ENCODE results near the gene FZD10. TPM values are rescaled to one million over a fixed set of nuclear protein-coding genes. Genes with fewer than 3 reads are reported as not detected.

The FZD10 gene
- total RNA-seq, 1 donor: not detected

DNA sequence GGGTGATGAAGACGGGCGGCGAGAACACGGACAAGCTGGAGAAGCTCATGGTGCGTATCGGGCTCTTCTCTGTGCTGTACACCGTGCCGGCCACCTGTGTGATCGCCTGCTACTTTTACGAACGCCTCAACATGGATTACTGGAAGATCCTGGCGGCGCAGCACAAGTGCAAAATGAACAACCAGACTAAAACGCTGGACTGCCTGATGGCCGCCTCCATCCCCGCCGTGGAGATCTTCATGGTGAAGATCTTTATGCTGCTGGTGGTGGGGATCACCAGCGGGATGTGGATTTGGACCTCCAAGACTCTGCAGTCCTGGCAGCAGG lies 1.9 kb downstream of the FZD10 start:
- DNase-seq (ENCODE audit: low read depth): no peak
- TF ChIP-seq, protein P1, sequence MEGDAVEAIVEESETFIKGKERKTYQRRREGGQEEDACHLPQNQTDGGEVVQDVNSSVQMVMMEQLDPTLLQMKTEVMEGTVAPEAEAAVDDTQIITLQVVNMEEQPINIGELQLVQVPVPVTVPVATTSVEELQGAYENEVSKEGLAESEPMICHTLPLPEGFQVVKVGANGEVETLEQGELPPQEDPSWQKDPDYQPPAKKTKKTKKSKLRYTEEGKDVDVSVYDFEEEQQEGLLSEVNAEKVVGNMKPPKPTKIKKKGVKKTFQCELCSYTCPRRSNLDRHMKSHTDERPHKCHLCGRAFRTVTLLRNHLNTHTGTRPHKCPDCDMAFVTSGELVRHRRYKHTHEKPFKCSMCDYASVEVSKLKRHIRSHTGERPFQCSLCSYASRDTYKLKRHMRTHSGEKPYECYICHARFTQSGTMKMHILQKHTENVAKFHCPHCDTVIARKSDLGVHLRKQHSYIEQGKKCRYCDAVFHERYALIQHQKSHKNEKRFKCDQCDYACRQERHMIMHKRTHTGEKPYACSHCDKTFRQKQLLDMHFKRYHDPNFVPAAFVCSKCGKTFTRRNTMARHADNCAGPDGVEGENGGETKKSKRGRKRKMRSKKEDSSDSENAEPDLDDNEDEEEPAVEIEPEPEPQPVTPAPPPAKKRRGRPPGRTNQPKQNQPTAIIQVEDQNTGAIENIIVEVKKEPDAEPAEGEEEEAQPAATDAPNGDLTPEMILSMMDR (IDR thresholded peaks at IDR 0.05; ENCODE audit: insufficient read depth, low read depth, low read length): no peak
- no peak overlapping the region for H3K4me3 ChIP-seq (ENCODE audit: low read depth, low read length)

DNA sequence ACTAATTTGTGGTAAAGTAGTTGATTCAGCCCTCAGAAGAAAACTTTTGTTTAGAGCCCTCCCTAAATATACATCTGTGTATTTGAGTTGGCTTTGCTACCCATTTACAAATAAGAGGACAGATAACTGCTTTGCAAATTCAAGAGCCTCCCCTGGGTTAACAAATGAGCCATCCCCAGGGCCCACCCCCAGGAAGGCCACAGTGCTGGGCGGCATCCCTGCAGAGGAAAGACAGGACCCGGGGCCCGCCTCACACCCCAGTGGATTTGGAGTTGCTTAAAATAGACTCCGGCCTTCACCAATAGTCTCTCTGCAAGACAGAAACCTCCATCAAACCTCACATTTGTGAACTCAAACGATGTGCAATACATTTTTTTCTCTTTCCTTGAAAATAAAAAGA lies 2.7 kb downstream of the FZD10 start:
- H3K4me3 ChIP-seq (ENCODE audit: low read depth, low read length): no peak overlapping the region
- TF ChIP-seq, protein P1 (IDR thresholded peaks at IDR 0.05; ENCODE audit: insufficient read depth, low read depth, low read length): no peak
- no peak for DNase-seq (ENCODE audit: low read depth)

GRCh38 chr12:130166306-130166705 lies 4.0 kb downstream of the FZD10 start:
- TF ChIP-seq, protein P1 (IDR thresholded peaks at IDR 0.05; ENCODE audit: insufficient read depth, low read depth, low read length): no peak
- DNase-seq (ENCODE audit: low read depth): no peak
- no peak overlapping the region for H3K4me3 ChIP-seq (ENCODE audit: low read depth, low read length)

GRCh38 chr12:130167537-130167936 lies 5.3 kb downstream of the FZD10 start:
- H3K4me3 ChIP-seq (ENCODE audit: low read depth, low read length): no peak overlapping the region
- TF ChIP-seq, protein P1 (IDR thresholded peaks at IDR 0.05; ENCODE audit: insufficient read depth, low read depth, low read length): no peak
- no peak for DNase-seq (ENCODE audit: low read depth)

DNA sequence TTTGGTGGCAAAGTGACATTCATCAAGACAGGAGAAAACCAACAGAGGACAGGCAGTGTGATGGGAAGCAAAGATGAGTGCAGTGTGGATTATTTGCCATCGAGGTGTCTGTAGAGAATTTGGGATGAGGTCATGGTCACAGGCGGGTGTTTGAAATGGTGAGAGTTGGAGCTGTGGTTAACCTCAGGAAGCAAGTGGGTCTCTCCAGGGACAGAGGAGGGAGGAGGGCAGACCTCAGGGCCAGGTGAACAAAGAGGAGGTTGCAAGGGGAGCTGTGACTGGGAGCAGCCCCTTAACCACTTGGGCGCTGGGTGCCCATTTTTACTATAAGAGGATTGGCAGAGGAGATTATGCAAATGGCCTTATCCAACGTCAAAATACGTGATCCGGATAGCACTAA lies 7.0 kb downstream of the FZD10 start:
- no peak for DNase-seq (ENCODE audit: low read depth)
- no peak overlapping the region for H3K4me3 ChIP-seq (ENCODE audit: low read depth, low read length)
- TF ChIP-seq, protein P1 (IDR thresholded peaks at IDR 0.05; ENCODE audit: insufficient read depth, low read depth, low read length): no peak

- DNase-seq (ENCODE audit: low read depth): no peak
- TF ChIP-seq, protein P1 (IDR thresholded peaks at IDR 0.05; ENCODE audit: insufficient read depth, low read depth, low read length): no peak
- no peak overlapping the region for H3K4me3 ChIP-seq (ENCODE audit: low read depth, low read length)
Measured at GRCh38 chr12:130169924-130170323, 7.7 kb downstream of the FZD10 start.

GRCh38 chr12:130170611-130171010 lies 8.3 kb downstream of the FZD10 start:
- no peak for DNase-seq (ENCODE audit: low read depth)
- H3K4me3 ChIP-seq (ENCODE audit: low read depth, low read length): no peak overlapping the region
- TF ChIP-seq, protein P1 (IDR thresholded peaks at IDR 0.05; ENCODE audit: insufficient read depth, low read depth, low read length): no peak
